Neural cell (in vitro differentiated cells): ENCODE data around the gene LARP1. TPM values are rescaled to one million over a fixed set of nuclear protein-coding genes. Genes with fewer than 3 reads are reported as not detected.

Experiments used
- H2AFZ ChIP-seq: fragments of 200-600, 300-800 bp; sonication (generic), shearing (Covaris generic); 2 replicates; pipeline ENCODE4 v1.6.0; 2014; ENCODE audit warnings: low read depth, mild to moderate bottlenecking, antibody characterized with exemption, low read length, moderate library complexity
- H3F3A ChIP-seq: fragments of 200-600 bp; shearing (Covaris generic); 2 replicates; pipeline ENCODE4 v1.6.1; 2016; ENCODE audit warnings: mild to moderate bottlenecking, moderate library complexity, mixed read lengths, antibody characterized with exemption, low read length; ENCODE audit not compliant: insufficient read depth, poor library complexity, severe bottlenecking
- H3K27ac ChIP-seq: fragments of 200-600, 300-800 bp; sonication (generic), shearing (Covaris generic); 2 replicates; pipeline ENCODE4 v1.5.1; 2014; ENCODE audit warnings: mild to moderate bottlenecking, low read length, moderate library complexity
- H3K27me3 ChIP-seq: fragments of 300-800, 200-600 bp; sonication (generic), shearing (Covaris generic); 2 replicates; pipeline ENCODE4 v1.6.0; 2014; ENCODE audit warnings: mild to moderate bottlenecking, low read depth, low read length, moderate library complexity; ENCODE audit not compliant: insufficient read depth
- H3K36me3 ChIP-seq: fragments of 300-800, 200-600 bp; sonication (generic), shearing (Covaris generic); 2 replicates; pipeline ENCODE4 v1.5.1; 2014; ENCODE audit warnings: mild to moderate bottlenecking, antibody characterized with exemption, low read length, moderate library complexity; ENCODE audit not compliant: insufficient read depth
- H3K4me2 ChIP-seq: fragments of 300-800, 200-600 bp; sonication (generic), shearing (Covaris generic); 2 replicates; pipeline ENCODE4 v1.6.0; 2014; ENCODE audit warnings: mild to moderate bottlenecking, low read length
- H3K4me3 ChIP-seq: fragments of 300-800, 200-600 bp; sonication (generic), shearing (Covaris generic); 2 replicates; pipeline ENCODE4 v1.5.1; 2014; ENCODE audit warnings: mild to moderate bottlenecking, low read length, moderate library complexity
- H3K79me2 ChIP-seq: fragments of 200-600 bp; shearing (Covaris generic); replicated peaks from 2 replicates; pipeline ENCODE4 v1.6.0; 2014; ENCODE audit warnings: mild to moderate bottlenecking, low read length, moderate library complexity; ENCODE audit not compliant: insufficient read depth
- H3K9ac ChIP-seq: fragments of 300-800, 200-600 bp; sonication (generic), shearing (Covaris generic); 2 replicates; pipeline ENCODE4 v1.6.1; 2016; ENCODE audit warnings: mild to moderate bottlenecking, low read length, mixed read lengths
- H3K9me2 ChIP-seq: fragments of 200-600 bp; shearing (Covaris generic); 2 replicates; pipeline ENCODE4 v1.6.1; 2016; ENCODE audit warnings: mild to moderate bottlenecking, low read length, mixed read lengths; ENCODE audit not compliant: insufficient read depth
- H3K9me3 ChIP-seq: fragments of 200-600, 300-800 bp; sonication (generic), shearing (Covaris generic); 2 replicates; pipeline ENCODE4 v1.6.1; 2016; ENCODE audit warnings: mild to moderate bottlenecking, mixed run types, low read length, moderate library complexity, mixed read lengths
- H4K20me1 ChIP-seq: fragments of 200-600 bp; shearing (Covaris generic); 2 replicates; pipeline ENCODE4 v1.6.1; 2016; ENCODE audit warnings: mild to moderate bottlenecking, mixed run types; ENCODE audit not compliant: insufficient read depth
- EP300 ChIP-seq: fragments of 450-650 bp; conservative IDR thresholded peaks from 2 replicates; pipeline ENCODE4 v1.6.1; 2014; ENCODE audit warnings: antibody characterized with exemption, mild to moderate bottlenecking, moderate library complexity; ENCODE audit not compliant: poor library complexity, severe bottlenecking
- MXI1 ChIP-seq: fragments of 450-650 bp; conservative IDR thresholded peaks from 2 replicates; pipeline ENCODE4 v1.6.1; 2014; ENCODE audit warnings: antibody characterized with exemption, mild to moderate bottlenecking; ENCODE audit not compliant: poor library complexity, severe bottlenecking
- POLR2AphosphoS5 ChIP-seq: IDR thresholded peaks from 2 replicates; pipeline ENCODE4 v1.6.1; 2012
- RAD21 ChIP-seq: fragments of 450-650 bp; conservative IDR thresholded peaks from 2 replicates; pipeline ENCODE4 v1.6.1; 2014; ENCODE audit warnings: antibody characterized with exemption, mild to moderate bottlenecking, moderate library complexity
- REST ChIP-seq: IDR thresholded peaks from 2 replicates; pipeline ENCODE4 v1.6.1; 2012; ENCODE audit warnings: borderline replicate concordance
- SMC3 ChIP-seq: fragments of 450-650 bp; conservative IDR thresholded peaks from 2 replicates; pipeline ENCODE4 v1.6.1; 2014; ENCODE audit warnings: antibody characterized with exemption, mild to moderate bottlenecking, moderate library complexity; ENCODE audit not compliant: poor library complexity
- TAF1 ChIP-seq: IDR thresholded peaks from 2 replicates; pipeline ENCODE4 v1.6.1; 2012; ENCODE audit warnings: low read depth
- polyA plus RNA-seq: library from polyadenylated mRNA; depleted of rRNA; stranded (reverse); fragments of >200 nt; gene quantifications from 2 replicates; pipeline ENCODE4 v1.2.3, GENCODE V29; 2014

Gene LARP1
- polyA plus RNA-seq, 1 donor from 2014 or later = 36.1 TPM

GRCh38 chr5:154756009-154756867 lies 1.1 kb downstream of the LARP1 start:
- H3K27me3 ChIP-seq = no peaks in the 10 kb centered on the region
- H3K9ac ChIP-seq = peak overlapping the region; percentile 93
- no peaks in the 10 kb centered on the region for H3K9me3 ChIP-seq
- no peak overlapping the region for H3K4me2 ChIP-seq
- H3K27ac ChIP-seq = peak overlapping the region; percentile 87
- no peaks in the 10 kb centered on the region for H3K9me2 ChIP-seq
- H4K20me1 ChIP-seq = peaks cover 9% of the 10 kb centered on the region
- H3K4me3 ChIP-seq = peak overlapping the region; percentile 96
- no peaks in the 10 kb centered on the region for H3F3A ChIP-seq
- H3K79me2 ChIP-seq = peaks cover 53% of the 10 kb centered on the region
- H3K36me3 ChIP-seq = no peaks in the 10 kb centered on the region
- H2AFZ ChIP-seq = peak overlapping the region; percentile 12
- TF ChIP-seq RAD21 = no peak
- TF ChIP-seq TAF1 = peak; percentile 11
- TF ChIP-seq SMC3 = no peak
- no peak for TF ChIP-seq POLR2AphosphoS5
- no peak for TF ChIP-seq REST
- no peak for TF ChIP-seq EP300
- TF ChIP-seq MXI1 = no peak

GRCh38 chr5:154756868-154757813 lies 2.0 kb downstream of the LARP1 start:
- Histone ChIP-seq H4K20me1 (peaks cover 9% of the 10 kb centered on the region), H3K36me3 (no peaks in the 10 kb centered on the region), H3K9me3 (no peaks in the 10 kb centered on the region), H3K9ac (peak overlapping the region; percentile 93), H3F3A (no peaks in the 10 kb centered on the region), H3K27me3 (no peaks in the 10 kb centered on the region), H3K79me2 (peaks cover 61% of the 10 kb centered on the region), H2AFZ (peak overlapping the region; percentile 69), H3K27ac (peak overlapping the region; percentile 87), H3K4me2 (peak overlapping the region; percentile 57), H3K9me2 (no peaks in the 10 kb centered on the region), H3K4me3 (peak overlapping the region; percentile 96)
- TF ChIP-seq MXI1 (peak; percentile 93), RAD21 (no peak), REST (peak; percentile 21), POLR2AphosphoS5 (peak; percentile 54), SMC3 (peak; percentile 27)
